GM18520 (cell line): Measurements from ENCODE around the gene EFNA2.
A peak's percentile ranks its signal among the peaks of the same experiment; 100 is the strongest.

Experiments
- ATAC-seq: cut with Tn5 transposase; IDR thresholded peaks from one replicate; pipeline ENCODE4 v1.9.1; 2021; ENCODE audit not compliant: unreplicated experiment

EFNA2 gene

DNA sequence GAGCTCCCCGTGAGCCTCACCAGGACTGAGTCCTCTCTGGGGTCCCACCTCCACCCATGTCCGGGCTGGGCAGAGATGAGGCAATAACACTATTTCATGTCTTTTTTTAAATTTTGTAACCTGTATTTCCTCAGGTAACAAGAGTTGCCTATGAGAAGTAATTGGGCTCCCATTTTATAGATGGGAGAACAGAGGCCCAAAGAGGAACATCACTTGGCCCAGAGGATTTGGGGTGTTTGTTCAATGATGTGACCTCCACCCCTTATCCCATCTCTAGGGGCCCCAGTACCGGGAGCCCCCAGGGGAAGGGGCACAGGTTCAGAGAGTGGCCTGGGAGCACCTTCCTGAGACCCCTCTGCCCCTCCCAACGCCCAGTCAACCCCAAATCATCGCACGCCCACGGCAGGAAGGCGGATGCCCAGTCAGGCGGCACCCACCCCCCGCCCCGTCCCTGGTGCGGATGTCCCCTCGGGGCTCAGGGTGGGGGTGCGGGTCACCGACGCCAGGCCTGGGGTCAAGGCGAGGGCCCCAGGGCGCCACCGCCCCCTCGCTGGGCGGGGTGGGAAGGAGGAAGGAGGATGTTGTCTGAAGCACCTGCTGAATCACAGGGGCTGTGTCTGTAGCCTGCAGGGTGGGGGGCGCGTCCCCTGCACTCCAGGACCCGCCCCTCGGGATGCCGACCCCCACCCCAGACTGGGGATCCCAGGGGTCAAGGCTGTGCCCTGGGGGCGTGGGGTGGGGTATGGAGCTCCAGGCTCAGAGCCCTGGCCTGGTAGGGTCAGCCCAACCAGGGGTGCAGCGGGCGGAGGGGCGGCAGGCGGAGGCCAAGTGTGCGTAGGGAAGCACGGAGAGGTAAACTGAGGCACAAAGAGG is 25.6 kb upstream of the EFNA2 start:
- no peak for ATAC-seq

GRCh38 chr19:1260749-1261537 is 24.7 kb upstream of the EFNA2 start:
- peak; percentile 58 for ATAC-seq

- ATAC-seq, result no peak
Observed at GRCh38 chr19:1261538-1261797, 24.2 kb upstream of the EFNA2 start.

DNA sequence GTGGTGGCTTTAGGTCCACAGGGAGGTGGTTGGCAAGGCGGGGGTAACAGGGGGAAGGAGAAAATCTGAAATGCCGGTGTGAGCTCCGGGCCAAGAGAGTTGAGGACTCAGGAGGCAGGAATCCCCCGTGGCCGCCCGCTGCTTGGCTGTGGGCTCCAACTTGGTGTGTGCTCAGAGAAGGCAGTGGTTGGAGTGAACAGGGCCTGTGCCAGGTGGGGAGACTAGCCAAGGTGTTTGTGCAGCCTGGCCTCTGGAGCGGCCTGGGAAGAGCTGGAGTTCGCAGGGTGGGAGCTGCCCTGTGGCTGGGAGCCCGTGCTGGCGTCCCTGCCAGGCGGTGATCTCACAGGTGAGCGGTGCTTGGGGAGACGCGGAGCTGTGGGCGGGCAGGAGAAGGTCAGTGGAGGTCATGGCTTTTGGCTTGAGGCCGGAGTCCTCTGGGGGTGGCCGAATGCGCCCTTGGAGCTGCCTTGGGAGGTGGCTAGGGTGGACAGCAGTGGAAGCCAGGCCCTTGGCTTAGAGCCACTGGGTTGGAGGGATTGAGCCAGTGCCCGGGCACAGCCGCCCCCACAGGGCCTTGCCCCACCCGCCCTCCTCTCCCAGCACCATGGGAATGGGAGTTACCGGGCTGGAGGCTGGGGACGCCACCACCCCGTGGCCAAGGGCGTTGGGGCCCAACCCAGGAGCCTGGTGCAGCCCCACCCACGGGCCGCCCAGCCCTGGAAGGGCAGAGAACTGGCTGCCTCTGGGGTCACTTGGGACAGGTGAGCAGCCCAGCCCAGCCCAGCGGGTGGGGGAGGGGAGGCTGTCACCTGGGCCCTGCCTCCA is 23.7 kb upstream of the EFNA2 start:
- no peak for ATAC-seq

- no peak for ATAC-seq
Observed at GRCh38 chr19:1262623-1263123, 23.0 kb upstream of the EFNA2 start.

GRCh38 chr19:1263188-1263587 is 22.5 kb upstream of the EFNA2 start:
- ATAC-seq, result no peak

DNA sequence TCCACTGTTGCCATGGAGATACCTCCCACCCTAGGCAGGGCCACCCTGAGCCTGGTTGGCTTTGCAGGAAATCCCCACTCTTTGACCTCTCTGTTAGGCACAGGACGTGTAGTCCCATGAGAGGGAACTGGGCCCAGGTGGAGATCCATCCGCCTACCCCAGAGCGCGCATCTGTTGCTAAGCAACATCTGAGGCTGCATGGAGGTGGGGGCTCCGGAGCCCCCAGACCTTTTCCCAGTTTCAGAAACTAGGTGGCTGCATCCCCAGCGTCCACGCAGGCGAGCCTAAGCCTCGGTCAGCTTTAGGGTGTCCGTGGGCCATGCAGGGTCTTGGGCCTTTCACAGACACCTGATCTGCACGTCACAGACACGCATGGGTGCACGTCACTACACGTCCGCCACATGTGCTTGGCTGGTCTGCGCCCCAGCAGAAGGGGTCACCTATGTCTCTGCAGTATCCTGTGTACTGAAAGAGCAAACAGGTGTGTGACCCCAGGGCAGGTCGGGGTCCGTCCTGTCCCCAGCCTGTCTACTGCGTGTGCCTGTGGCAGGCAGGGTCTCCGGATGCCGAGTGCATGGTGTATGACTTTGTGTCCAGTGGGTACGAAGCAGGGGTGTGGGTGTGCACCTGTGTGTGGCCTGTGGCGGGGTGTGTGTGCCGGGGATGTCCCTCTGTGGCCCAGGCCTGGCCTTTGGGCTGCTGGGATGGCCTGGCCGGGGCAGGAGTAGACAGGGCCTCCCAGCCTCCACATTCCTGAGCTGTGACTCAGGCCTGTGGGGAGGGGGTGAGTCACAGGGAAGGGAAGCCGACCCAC is 20.7 kb upstream of the EFNA2 start:
- ATAC-seq, result no peak

DNA sequence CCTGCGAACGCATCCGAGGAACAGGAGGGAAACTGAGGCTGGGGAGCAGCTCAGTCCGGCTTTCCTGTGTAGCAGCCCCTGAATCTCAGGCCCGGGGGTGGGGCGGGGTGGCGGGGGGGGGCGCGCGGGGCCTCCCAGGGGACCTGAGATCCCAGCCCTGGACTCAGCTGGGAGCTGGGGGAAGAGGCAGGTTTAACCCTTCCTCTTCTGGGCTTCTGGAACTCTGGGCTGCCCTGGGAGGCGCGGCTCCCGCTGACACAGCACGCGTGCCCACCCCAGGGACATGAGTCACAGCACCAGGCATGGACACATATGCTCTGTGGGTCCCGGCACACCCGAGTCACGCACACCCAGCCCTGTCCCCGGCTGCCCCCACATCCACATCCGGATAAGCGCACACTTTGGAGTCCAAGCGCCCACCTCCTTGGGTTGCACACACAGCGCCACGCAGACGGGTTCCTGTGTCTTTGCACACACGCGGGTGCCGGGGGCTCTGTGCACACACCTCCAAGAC is 20.0 kb upstream of the EFNA2 start:
- ATAC-seq, result no peak

- ATAC-seq, result peak; percentile 31
Observed at GRCh38 chr19:1266129-1266915, 19.4 kb upstream of the EFNA2 start.

GRCh38 chr19:1266916-1267476 is 18.7 kb upstream of the EFNA2 start:
- peak; percentile 14 for ATAC-seq

DNA sequence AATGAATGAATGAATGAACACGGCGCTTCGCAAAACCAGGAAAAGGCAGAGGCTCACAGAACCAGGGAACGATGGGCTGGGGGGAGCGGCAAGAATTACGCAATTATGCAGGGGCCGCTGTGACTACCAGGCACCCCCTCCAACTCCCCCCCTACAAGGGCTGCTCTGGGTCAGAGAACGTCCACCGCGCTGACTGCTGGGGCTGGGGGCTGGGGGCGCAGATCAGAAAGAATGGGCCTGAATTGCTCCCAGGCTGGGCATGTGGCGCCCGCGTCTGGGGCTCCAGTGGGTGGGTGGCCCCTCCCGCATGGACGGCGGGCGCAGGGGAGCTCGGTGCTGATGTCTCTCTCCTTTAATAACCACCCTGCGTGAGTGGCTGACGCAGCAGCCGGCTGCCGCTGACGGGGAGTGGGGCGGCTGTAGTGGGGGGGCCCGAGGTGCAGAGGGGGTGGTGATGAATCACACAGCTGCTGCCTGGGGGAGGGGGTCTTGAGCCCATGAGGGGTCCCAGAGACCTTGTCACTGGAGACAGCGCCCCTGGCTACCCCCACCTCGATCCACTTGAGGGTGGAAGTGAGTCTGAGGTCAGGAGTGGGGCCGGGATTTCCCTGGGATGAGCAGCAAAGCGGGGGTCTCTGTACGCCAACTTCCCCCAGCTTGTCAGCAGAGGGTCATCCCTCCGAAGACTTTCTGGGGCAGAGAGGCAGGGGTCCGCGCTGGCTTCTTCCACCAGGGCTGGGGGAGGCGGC is 18.0 kb upstream of the EFNA2 start:
- ATAC-seq, result no peak

DNA sequence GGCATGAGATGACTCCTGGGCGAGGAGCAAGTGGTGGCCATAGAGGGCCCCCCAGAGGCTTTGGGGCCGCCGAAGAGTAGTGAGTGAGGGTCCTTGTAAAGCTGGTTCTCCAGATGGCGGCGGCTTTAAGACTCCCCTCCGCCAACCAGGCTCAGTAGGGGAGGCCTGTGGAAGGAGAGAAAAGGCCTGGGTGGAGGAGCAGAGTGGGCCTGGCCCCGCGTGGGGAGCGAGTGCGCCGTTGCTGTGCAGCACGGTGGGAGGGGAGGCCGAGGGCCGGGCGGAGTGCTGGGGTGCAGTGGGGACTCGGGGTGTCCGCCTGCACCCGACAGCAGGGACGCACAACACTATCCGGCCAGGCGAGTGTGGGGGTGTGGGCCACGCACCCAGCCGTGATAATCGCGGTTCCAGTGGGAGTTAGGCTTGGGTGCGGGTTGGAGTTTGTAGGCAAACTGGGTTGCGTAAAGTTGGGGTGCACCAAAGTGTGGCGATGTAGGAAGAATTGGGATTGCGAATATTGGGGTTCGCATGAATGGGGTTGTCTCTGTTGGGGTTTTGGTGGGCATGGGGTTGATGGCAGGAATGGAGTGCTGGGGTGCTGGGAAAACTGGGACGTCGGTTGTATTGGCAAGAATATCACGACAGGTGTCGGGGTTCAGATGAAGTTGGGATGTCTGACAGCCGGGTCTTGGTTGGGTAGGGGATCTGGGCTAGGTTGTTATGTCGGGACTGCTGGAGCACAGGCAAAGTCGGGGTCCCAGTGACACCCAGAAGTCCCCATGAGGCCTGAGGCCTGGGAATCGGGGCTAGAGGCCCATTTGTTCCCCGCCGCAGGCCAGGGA is 17.2 kb upstream of the EFNA2 start:
- ATAC-seq, result no peak

DNA sequence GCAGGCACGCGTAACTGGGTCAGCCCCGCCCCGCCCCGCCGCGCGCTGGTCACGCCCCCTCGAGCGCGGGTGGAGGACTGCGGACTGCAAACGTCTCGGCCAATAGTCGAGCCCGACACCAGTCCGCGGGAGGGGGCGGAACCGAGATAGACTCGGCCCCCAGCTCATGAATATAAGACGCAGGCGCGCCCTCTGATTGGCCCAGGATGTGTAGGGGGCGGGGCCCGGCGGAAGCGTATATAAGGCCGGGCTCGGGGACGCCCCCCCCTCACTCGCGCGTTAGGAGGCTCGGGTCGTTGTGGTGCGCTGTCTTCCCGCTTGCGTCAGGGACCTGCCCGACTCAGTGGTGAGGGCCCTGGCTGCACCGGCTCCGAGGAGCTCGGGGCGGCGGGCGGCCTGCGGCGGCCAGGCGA is 16.6 kb upstream of the EFNA2 start, which contains the start of gene CIRBP:
CIRBP (plus strand) TSS at position 268 of the 413 bp plus-strand sequence. CDS start 1,602 bp downstream, outside the sequence.
- peak; percentile 46 for ATAC-seq

GRCh38 chr19:1269478-1270212 is 16.0 kb upstream of the EFNA2 start:
- peak; percentile 24 for ATAC-seq

DNA sequence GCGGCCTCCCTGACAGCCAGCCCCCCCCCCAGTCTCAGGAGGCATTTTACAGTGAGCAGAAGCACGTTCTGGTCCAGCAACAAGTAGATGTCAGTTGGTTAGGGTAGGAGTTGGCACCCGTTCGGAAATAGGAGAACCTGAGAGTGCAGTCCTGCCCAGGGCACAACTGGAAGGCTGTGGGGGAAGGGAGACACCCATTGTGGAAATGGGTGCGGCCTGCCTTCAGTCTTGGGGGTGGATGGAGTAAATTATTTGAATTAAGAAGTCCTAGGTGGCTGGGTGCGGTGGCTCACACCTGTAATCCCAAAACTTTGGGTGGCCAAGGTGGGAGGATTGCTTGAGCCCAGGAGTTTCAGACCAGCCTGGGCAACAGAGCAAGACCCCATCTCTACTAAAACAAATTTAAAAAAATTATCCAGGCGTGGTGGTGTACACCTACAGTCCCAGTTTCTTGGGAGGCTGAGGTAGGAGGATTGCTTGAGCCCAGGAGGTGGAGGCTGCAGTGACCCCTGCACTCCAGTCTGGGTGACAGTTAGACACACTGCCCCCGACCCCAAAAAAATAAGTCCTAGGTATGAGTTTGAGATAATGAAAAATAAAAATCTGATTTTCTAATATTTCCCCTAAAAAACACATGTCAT is 15.3 kb upstream of the EFNA2 start:
- no peak for ATAC-seq

GRCh38 chr19:1270854-1271527 is 14.7 kb upstream of the EFNA2 start:
- no peak for ATAC-seq
